Peyer's patch (tissue), 4 donors: ENCODE results near the gene ADAMTS10. TPM values are rescaled to one million over a fixed set of nuclear protein-coding genes. Genes with fewer than 3 reads are reported as not detected.
"Not testable (repeated sequence)": the region's sequence is repeated elsewhere in the genome, so short reads cannot be mapped to it uniquely, and the experiment has no call there.

Source experiments
- DNase-seq, 3 donors: peaks; one replicate each; pipeline ENCODE4 v3.0.0-alpha.2; 2017 to 2019
- H3K27ac ChIP-seq, 4 donors: fragments of 200-600 bp; sonication (generic); one replicate each; pipeline ENCODE4 v1.5.1; 2016 to 2019
- H3K27me3 ChIP-seq, 2 donors: fragments of 200-600 bp; sonication (generic); one replicate each; pipeline ENCODE4 v1.5.1; 2019
- H3K36me3 ChIP-seq, 3 donors: fragments of 200-600 bp; sonication (generic); one replicate each; pipeline ENCODE4 v1.5.1; 2016 to 2019
- H3K4me1 ChIP-seq, 4 donors: fragments of 200-600 bp; sonication (generic); one replicate each; pipeline ENCODE4 v1.5.1; 2016 to 2019
- H3K4me3 ChIP-seq, 4 donors: fragments of 200-600 bp; sonication (generic); 1 replicate in 3 of 4; 2 replicates in 1 of 4; pipeline ENCODE4 v1.5.1; 2016 to 2019; ENCODE audit warnings: mild to moderate bottlenecking in 1 of 4
- H3K9me3 ChIP-seq, 4 donors: fragments of 200-600 bp; sonication (generic); one replicate each; pipeline ENCODE4 v1.5.1; 2016 to 2019; ENCODE audit warnings: mild to moderate bottlenecking in 1 of 4
- CTCF ChIP-seq, 6 experiments: fragments of 450-650 bp in 4 of 6; fragments of 200-600 bp in 2 of 6; sonication (generic) in 1 of 6; IDR thresholded peaks; one replicate each; pipeline ENCODE4 v1.5.1; 2017 to 2019; ENCODE audit warnings: antibody characterized with exemption in 6 of 6, mild to moderate bottlenecking in 3 of 6, moderate library complexity in 1 of 6
- POLR2A ChIP-seq, 2 donors: fragments of 450-650 bp; IDR thresholded peaks; one replicate each; pipeline ENCODE4 v1.5.1; 2017; ENCODE audit warnings: antibody characterized with exemption in 2 of 2, mild to moderate bottlenecking in 2 of 2, moderate library complexity in 2 of 2
- total RNA-seq, 4 donors: library from RNA; depleted of rRNA; stranded (reverse); fragments of >200 nt; gene quantifications; one replicate each; pipeline ENCODE4 v1.1.0, GENCODE V29; 2016

ADAMTS10 gene
- total RNA-seq, 4 donors from 2014 or later, result 26.5 to 92.4 (median 37.2) TPM; not detected in 1

GRCh38 chr19:8617984-8618383, 7.5 kb upstream of the ADAMTS10 start:
- Histone ChIP-seq H3K27ac (no peak overlapping the region), H3K27me3 (no peaks in the 10 kb centered on the region), H3K4me3 (no peak overlapping the region), H3K36me3 (no peaks in the 10 kb centered on the region), H3K9me3 (no peaks in the 10 kb centered on the region), H3K4me1 (no peaks in the 10 kb centered on the region)
- no peak for DNase-seq
- TF ChIP-seq POLR2A (IDR thresholded peaks at IDR 0.05) (no peak), CTCF (IDR thresholded peaks at IDR 0.05) (no peak)

GRCh38 chr19:8617325-8617724, 6.8 kb upstream of the ADAMTS10 start:
- not testable (repeated sequence) for DNase-seq, H3K4me1 ChIP-seq, H3K36me3 ChIP-seq, H3K4me3 ChIP-seq, H3K9me3 ChIP-seq, H3K27ac ChIP-seq, H3K27me3 ChIP-seq

- no peaks in the 10 kb centered on the region for H3K27me3 ChIP-seq
- H3K4me1 ChIP-seq, result no peaks in the 10 kb centered on the region
- no peaks in the 10 kb centered on the region for H3K9me3 ChIP-seq
- no peaks in the 10 kb centered on the region for H3K36me3 ChIP-seq
- no peak for DNase-seq
- H3K27ac ChIP-seq, result no peak overlapping the region
- H3K4me3 ChIP-seq, result no peak overlapping the region
- TF ChIP-seq CTCF (IDR thresholded peaks at IDR 0.05), result no peak
- no peak for TF ChIP-seq POLR2A (IDR thresholded peaks at IDR 0.05)
Observed at GRCh38 chr19:8616861-8617260, 6.3 kb upstream of the ADAMTS10 start.

GRCh38 chr19:8615813-8616596, 5.5 kb upstream of the ADAMTS10 start:
- peak in 2 of 3 donors; percentile 68 to 70 for DNase-seq
- Histone ChIP-seq H3K27ac (no peak overlapping the region), H3K4me1 (no peaks in the 10 kb centered on the region), H3K4me3 (no peak overlapping the region), H3K36me3 (no peaks in the 10 kb centered on the region), H3K9me3 (no peaks in the 10 kb centered on the region), H3K27me3 (no peaks in the 10 kb centered on the region)
- TF ChIP-seq POLR2A (IDR thresholded peaks at IDR 0.05) (no peak), CTCF (IDR thresholded peaks at IDR 0.05) (peak; percentile 59 to 82 (median 76))

GRCh38 chr19:8615024-8615423, 4.5 kb upstream of the ADAMTS10 start:
- Histone ChIP-seq H3K9me3 (no peaks in the 10 kb centered on the region), H3K36me3 (no peaks in the 10 kb centered on the region), H3K27me3 (no peaks in the 10 kb centered on the region), H3K4me1 (peaks cover 0 to 5% (median 1%) of the 10 kb centered on the region in 4 donors), H3K4me3 (no peak overlapping the region), H3K27ac (no peak overlapping the region)
- TF ChIP-seq POLR2A (IDR thresholded peaks at IDR 0.05) (no peak), CTCF (IDR thresholded peaks at IDR 0.05) (no peak)
- no peak for DNase-seq

- TF ChIP-seq POLR2A (IDR thresholded peaks at IDR 0.05) (no peak), CTCF (IDR thresholded peaks at IDR 0.05) (no peak)
- H3K27ac ChIP-seq, result no peak overlapping the region
- H3K4me3 ChIP-seq, result no peak overlapping the region
Observed at GRCh38 chr19:8614455-8614854, 3.9 kb upstream of the ADAMTS10 start.

More at GRCh38 chr19:8614455-8614854, 3.9 kb upstream of the ADAMTS10 start:
- Histone ChIP-seq H3K9me3 (no peaks in the 10 kb centered on the region), H3K27me3 (peaks cover 0 to 3% of the 10 kb centered on the region in 2 donors), H3K36me3 (no peaks in the 10 kb centered on the region), H3K4me1 (peaks cover 0 to 11% (median 7%) of the 10 kb centered on the region in 4 donors)
- DNase-seq, result no peak
